Brain pericyte (primary cell): ENCODE data around the gene PIGM.

ENCODE experiments used
- DNase-seq: peaks from one replicate; pipeline ENCODE4 v3.0.0-alpha.2; 2012; ENCODE audit warnings: low read depth, low spot score

PIGM gene

DNA sequence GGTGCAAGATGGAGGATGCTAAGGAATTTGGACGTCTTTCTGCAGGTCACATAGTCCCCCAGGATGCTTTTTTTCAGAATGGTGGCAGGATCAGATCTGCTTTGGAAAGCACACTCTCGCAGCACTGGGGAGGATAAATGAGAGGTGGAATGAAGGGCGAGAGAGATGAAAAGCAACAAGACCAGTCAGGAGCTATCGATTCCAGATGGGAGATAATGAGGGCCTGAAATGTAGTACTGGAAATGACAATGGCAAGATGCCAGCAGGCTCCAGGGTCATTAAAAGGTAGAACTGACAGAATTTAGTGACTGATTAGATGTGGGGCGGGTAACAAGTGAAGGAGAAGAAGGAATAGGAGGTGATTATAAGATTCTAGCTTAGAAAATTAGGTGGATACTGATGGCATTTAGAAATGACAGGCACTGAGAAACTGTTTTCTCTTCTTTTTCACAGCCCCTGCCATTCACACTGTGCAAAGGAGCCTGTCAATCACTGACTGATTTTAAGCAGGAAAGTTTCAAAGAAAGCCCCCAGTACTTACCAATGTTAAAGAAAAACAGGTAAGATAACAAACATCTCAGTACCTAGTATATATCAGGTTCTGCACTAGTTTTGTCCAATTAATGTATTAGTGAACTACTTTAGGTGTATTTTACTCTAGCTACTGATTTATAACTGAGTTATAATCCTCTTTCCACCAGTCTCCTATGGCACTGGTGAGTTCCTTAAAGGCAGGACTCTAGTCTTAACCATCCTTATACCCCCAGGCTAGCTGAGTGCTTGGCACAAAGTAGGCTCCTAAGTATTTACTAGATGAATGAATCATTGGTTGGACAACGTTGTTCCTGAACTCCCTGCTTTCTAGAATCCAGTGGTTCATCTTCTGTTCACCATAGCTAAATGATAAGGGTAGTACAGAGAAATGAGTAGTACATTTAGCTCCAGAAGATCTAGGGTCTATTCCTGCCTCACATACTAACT is 9.2 kb downstream of the PIGM start:
- no peak for DNase-seq

DNA sequence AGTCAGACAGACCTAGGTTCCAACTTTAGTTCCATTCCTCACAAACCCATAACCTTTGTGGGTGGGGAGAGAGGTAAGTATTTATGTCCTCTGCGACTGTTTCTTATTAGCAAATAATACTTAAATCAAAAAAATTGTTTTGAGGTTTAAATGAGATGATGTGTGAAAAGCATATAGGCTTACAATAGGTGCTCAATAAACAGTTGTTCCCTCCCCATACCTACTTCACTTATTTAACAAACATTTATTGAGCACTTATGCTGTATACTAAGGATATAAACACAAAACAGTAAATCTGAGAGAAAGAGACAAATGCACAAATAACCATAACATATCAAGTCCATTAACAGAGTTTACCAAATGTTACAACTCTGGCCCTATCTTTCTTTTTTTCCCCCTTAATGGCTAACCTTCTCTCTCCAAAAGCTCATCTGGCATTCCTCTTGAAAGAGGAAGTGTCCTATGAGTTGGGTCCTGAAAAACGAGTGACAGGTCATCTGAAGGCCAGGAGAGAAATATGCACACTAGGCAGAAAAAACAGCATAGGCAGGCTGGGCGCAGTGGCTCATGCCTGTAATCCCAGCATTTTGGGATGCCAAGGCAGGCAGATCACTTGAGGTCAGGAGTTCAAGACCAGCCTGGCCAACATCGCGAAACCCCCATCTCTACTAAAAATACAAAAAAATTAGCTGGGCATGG is 10.3 kb downstream of the PIGM start:
- DNase-seq = no peak

GRCh38 chr1:160020196-160020595 is 11.6 kb downstream of the PIGM start:
- DNase-seq = no peak

- DNase-seq = no peak
Observed at GRCh38 chr1:160018900-160019299, 12.9 kb downstream of the PIGM start.

DNA sequence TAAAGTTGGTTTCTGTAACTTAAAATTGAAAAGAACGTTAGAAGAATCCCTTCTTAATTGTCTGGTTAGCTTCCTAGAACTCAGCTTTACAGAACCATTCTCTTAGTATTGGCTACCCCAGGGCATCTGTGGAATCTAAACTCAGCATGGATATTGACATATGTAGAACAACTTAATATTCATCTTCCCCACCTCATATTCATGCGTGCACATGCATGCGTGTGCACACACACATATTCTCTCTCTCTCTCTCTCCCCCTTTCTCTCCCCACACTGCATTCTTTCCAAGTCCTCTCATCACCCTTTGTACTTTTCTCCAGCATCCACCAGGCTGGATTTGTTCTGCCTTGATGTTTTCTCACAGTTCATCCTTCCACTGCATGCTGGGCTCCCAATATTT is 13.4 kb downstream of the PIGM start:
- no peak for DNase-seq

DNA sequence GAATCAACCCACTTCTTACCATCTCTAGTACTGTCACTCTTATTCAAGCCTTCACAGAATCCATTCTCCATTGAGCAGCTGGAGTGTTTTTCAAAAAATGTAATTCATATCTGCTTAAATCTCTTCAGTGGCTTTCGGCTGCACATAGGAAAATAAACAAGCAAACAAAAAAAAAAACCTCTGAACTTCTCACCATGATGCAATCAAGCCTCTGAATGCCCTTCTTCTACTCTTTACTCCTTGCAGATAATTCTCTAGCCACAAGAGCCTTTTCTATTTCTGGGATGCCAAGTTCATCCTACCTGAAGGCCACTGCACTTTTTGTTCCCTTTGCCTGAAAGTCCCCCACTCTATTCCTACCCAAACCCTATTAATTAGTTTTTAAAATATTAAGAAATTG is 14.2 kb downstream of the PIGM start:
- DNase-seq = no peak

- DNase-seq = no peak
Observed at GRCh38 chr1:160011781-160012180, 20.0 kb downstream of the PIGM start.

DNA sequence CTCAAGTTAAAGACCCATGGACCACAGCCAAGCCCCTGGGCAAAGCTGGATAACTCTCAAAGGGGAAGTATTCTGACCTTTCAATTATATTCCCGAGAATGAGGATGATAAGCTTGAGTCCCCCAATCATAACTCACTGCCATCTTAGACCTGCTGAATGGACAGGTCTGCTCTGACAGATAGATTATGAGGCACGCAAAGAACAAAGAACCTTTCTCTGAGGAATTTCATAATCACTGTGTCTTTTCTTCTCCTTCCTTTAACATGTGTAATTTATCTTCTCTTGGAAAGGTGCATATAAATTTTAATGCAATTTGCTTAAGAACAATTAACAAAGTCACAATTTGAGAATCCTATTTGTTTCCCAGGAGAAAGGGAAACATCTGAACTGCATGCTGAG is 22.0 kb downstream of the PIGM start:
- no peak for DNase-seq

- DNase-seq = no peak
Observed at GRCh38 chr1:160009081-160009480, 22.7 kb downstream of the PIGM start.

DNA sequence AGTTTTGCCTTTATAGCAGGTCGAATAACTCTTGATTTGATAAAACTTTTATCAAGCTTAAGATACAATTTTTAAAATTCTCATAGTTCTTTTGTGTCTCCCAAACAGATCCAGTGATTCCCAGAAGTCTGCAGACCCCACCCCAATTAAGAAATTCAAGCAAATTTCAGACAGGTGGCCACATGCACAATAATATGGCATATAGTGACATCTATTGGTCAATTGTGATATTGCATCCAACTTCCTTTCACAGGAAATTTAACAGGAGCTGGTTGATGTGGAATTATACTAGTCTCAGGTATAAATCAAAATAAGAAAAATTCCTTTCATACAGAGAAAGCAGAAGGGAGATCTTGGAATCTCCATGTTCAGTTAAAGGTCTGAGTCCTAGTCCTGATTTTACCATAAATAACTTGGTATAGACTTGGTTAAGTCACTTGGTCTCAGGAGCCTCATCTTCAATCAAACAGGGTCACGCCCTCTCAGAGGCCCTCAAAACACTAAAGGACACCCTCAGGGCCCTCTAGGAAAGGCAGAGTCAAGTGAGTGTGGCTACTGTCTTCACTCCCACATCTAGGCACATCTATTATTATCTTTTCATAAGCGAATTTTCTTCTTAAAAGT is 24.1 kb downstream of the PIGM start:
- DNase-seq = no peak

DNA sequence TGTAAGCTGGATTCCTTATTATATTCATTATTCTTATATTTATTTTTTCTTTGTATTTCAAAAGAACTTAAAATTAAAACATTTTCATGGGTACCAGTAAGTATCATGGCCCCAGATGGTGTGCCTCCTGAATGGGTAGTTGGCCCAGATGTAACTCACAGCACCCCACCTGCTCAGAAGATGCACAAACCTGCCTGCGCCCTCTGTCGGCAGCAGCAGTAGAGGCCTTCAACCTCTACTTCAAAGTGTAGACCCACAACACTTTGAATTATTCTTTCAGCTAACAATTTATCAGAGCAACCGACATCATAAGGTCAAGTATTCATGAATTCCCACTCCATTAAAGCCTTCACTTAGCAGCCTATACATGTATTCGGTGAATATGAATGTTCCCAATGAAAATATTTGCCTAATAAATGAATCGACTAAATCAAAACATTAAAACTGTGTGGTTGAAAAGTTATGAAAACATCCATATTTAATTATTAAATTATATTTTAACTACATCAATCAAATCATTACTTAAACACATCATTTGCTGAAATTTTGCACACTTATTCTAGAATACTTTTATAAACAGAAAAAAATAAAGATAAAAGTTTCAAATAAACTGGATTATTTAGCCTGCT is 25.4 kb downstream of the PIGM start:
- DNase-seq = no peak

GRCh38 chr1:160005070-160005469 is 26.7 kb downstream of the PIGM start:
- no peak for DNase-seq

DNA sequence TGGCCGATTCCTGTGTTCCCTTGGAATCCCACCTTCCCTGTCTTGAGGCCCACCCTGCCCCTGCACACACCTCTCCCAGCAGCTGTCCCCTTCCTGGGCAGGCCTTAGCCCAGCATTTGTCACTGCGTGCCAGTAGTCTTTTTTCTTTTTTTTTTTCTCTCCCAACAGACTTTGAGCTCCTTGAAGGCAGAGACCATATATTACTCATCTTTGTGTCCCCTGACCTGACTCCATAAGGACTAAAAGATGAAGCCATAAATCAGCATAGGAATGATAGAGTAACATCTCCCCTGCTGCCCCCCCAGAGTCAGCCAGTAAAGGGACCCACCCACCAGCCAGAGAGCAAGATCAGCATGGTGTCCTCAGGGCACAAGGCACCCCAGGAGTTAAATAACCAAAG is 27.4 kb downstream of the PIGM start:
- DNase-seq = no peak

DNA sequence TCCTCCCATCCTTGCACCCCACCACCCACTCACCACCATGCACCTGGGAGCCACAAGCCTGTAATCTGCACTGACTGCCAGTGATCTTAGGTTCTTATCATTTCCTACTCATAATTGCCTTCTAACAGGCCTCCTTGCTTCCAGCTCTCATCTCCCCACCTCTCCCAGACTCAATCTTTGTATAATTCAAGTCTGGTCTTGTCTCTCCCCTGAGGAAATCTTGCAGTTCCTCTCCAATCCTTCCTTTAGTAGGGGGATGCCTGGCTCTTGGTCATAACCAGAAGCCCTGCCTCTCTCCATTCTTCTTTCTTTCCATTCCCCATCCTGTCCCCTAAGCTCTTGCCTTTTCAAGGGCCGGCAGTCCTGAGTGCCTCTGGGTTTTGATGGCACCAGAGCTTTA is 27.8 kb downstream of the PIGM start:
- no peak for DNase-seq

DNA sequence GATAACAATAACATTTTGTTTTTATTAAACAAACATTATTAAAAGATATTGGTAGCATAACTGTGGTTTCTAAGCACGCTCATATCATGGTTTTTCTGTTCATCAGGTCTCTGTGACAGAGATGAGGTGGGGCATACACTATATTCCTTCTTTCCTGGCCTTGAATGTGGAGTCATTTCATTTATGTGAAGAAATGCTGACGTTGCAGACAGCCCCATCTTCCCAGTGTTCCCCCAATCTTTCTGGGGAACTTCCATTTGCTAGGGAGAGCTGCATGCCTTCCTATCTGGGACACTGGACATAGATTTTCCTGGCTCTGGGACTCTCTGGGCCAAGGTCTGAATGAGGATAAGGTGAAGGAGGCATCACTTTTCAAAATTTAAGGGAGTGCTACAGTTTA is 30.4 kb downstream of the PIGM start:
- no peak for DNase-seq

GRCh38 chr1:159999204-159999603 is 32.6 kb downstream of the PIGM start:
- DNase-seq = no peak

DNA sequence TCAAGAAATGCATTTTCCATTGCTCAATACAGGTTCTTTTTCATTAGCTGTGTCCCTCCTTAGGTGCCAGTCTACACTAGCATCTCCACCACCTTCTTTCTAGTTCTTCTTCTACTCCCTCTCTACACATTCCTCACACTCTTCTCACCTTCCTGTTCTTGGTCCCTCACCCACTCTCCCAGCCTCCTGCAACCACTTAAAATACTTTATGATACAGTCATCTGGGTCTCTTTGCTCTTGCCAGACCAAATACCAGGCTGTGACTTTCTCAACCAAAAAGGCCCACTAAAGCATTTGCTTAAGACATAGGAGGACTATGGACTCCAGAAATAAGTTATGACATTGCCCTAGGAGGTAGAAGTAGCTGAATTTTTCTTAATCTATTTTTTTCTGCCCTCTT is 35.1 kb downstream of the PIGM start:
- DNase-seq = no peak

GRCh38 chr1:159994896-159995295 is 36.9 kb downstream of the PIGM start:
- DNase-seq = no peak

DNA sequence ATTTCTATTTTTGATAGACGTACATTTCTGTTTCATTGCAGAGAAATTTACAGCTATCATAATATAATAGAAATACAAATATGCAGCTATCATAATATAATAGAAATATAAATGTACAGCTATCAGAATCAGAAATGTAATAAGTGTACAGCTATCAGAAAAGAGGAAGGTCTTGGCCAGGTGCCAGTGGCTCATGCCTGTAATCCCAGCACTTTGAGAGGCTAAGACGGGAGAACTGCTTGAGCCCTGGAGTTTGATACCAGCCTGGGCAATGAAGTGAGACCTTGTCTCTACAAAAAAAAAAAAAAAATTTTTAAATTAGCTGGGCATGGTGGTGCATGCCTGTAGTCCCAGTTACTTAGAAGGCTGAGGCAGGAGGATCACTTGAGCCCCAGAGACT is 37.9 kb downstream of the PIGM start:
- DNase-seq = no peak

GRCh38 chr1:159992161-159992560 is 39.6 kb downstream of the PIGM start:
- no peak for DNase-seq

GRCh38 chr1:159991513-159991912 is 40.3 kb downstream of the PIGM start:
- no peak for DNase-seq

- DNase-seq = no peak
Observed at GRCh38 chr1:159990005-159990404, 41.8 kb downstream of the PIGM start.
